ENCODE data around the gene ZSWIM4. TPM values are rescaled to one million over a fixed set of nuclear protein-coding genes. Genes with fewer than 3 reads are reported as not detected.
"Not testable (repeated sequence)": the region's sequence is repeated elsewhere in the genome, so short reads cannot be mapped to it uniquely, and the experiment has no call there.

The ZSWIM4 gene
- total and polyA plus RNA-seq, 2 experiments from 2014 or later: 5.4 to 42.3 TPM

- no peaks in the 10 kb centered on the region for H3K36me3 Mint-ChIP-seq (ENCODE audit: low read depth)
- Histone ChIP-seq H3K79me2 (replicated peaks; ENCODE audit: insufficient read depth) (no peaks in the 10 kb centered on the region), H3K4me3 (no peak overlapping the region), H3F3A (replicated peaks; ENCODE audit: low read depth) (peaks cover 4% of the 10 kb centered on the region; the same call in 1 of the 2 replicates), H3K27me3 (ENCODE audit: insufficient read depth) (no peaks in the 10 kb centered on the region), H3K4me1 (ENCODE audit: insufficient read depth) (no peaks in the 10 kb centered on the region; the same call in 1 of the 2 replicates), H2AFZ (no peak overlapping the region), H3K27ac (ENCODE audit: low read depth) (no peak overlapping the region), H4K20me1 (replicated peaks; ENCODE audit: insufficient read depth) (no peaks in the 10 kb centered on the region), H3K4me2 (no peak overlapping the region), H3K9me2 (ENCODE audit: insufficient read depth) (no peaks in the 10 kb centered on the region), H3K36me3 (ENCODE audit: insufficient read depth) (no peaks in the 10 kb centered on the region)
- peaks cover 11% of the 10 kb centered on the region for H3K27me3 Mint-ChIP-seq (ENCODE audit: insufficient read depth, low read depth, poor library complexity)
- TF ChIP-seq STAT1 (IDR thresholded peaks at IDR 0.05; ENCODE audit: unreplicated experiment) (no peak), POLR2AphosphoS5 (IDR thresholded peaks at IDR 0.05; ENCODE audit: low read depth) (no peak), ZNF462 (CRISPR knock-in tag; IDR thresholded peaks at IDR 0.05) (no peak), CREB1 (CRISPR knock-in tag; IDR thresholded peaks at IDR 0.05; ENCODE audit: low read depth) (no peak), ZNF331 (CRISPR knock-in tag; IDR thresholded peaks at IDR 0.05; ENCODE audit: low read depth) (no peak), NANOG (IDR thresholded peaks at IDR 0.05; ENCODE audit: borderline replicate concordance) (no peak), JUNB (IDR thresholded peaks at IDR 0.05; ENCODE audit: unreplicated experiment) (no peak), REST (IDR thresholded peaks at IDR 0.05; ENCODE audit: unreplicated experiment) (no peak), ZNF114 (CRISPR knock-in tag; IDR thresholded peaks at IDR 0.05) (no peak)
- TF ChIP-seq, protein P1, sequence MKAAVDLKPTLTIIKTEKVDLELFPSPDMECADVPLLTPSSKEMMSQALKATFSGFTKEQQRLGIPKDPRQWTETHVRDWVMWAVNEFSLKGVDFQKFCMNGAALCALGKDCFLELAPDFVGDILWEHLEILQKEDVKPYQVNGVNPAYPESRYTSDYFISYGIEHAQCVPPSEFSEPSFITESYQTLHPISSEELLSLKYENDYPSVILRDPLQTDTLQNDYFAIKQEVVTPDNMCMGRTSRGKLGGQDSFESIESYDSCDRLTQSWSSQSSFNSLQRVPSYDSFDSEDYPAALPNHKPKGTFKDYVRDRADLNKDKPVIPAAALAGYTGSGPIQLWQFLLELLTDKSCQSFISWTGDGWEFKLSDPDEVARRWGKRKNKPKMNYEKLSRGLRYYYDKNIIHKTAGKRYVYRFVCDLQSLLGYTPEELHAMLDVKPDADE (IDR thresholded peaks at IDR 0.05): no peak
- H3K27ac Mint-ChIP-seq: no peak overlapping the region
- H3K4me1 Mint-ChIP-seq: peaks cover 4% of the 10 kb centered on the region
- no peak for ATAC-seq
- no peaks in the 10 kb centered on the region for H3K9me3 Mint-ChIP-seq
- H3K4me3 Mint-ChIP-seq: no peak overlapping the region
- no peak for DNase-seq (ENCODE audit: low spot score)
Measured at GRCh38 chr19:13790354-13790753, 4.9 kb upstream of the ZSWIM4 start.

GRCh38 chr19:13793317-13793716 lies 1.9 kb upstream of the ZSWIM4 start:
- H3K36me3 Mint-ChIP-seq (ENCODE audit: low read depth); H3K27me3 ChIP-seq (ENCODE audit: insufficient read depth); H4K20me1 ChIP-seq (replicated peaks; ENCODE audit: insufficient read depth); H3K4me2 ChIP-seq; H3K4me1 Mint-ChIP-seq; H3K9me2 ChIP-seq (ENCODE audit: insufficient read depth); H3K36me3 ChIP-seq (ENCODE audit: insufficient read depth); H2AFZ ChIP-seq; H3K4me3 ChIP-seq; ATAC-seq; DNase-seq (ENCODE audit: low spot score); H3K4me3 Mint-ChIP-seq; H3K27ac Mint-ChIP-seq; H3F3A ChIP-seq (replicated peaks; ENCODE audit: low read depth); H3K9me3 Mint-ChIP-seq: not testable (repeated sequence)
- H3K27me3 Mint-ChIP-seq (ENCODE audit: insufficient read depth, low read depth, poor library complexity): peaks cover 13% of the 10 kb centered on the region
- Histone ChIP-seq H3K79me2 (replicated peaks; ENCODE audit: insufficient read depth) (peaks cover 12% of the 10 kb centered on the region), H3K27ac (ENCODE audit: low read depth) (peak overlapping the region; percentile 32; the same call in 1 of the 2 replicates), H3K4me1 (ENCODE audit: insufficient read depth) (peaks cover 11% of the 10 kb centered on the region; the same call in 1 of the 2 replicates)

All from GM23338 (cell line).